Panc1 (cell line): ENCODE results near the gene DDAH2.

Experiments
- POLR2AphosphoS5 ChIP-seq: IDR thresholded peaks from 2 replicates; pipeline ENCODE4 v1.6.1; 2012; ENCODE audit warnings: mild to moderate bottlenecking, low read depth, low read length, moderate library complexity
- SIN3A ChIP-seq: IDR thresholded peaks from 2 replicates; pipeline ENCODE4 v1.6.1; 2012; ENCODE audit warnings: low read depth, mild to moderate bottlenecking, low read length, moderate library complexity, borderline replicate concordance; ENCODE audit not compliant: insufficient read depth
- TF ChIP-seq, protein P1 (sequence below): fragments of 450-650 bp; IDR thresholded peaks from 2 replicates; pipeline ENCODE4 v1.5.1; 2017; ENCODE audit warnings: mild to moderate bottlenecking
- TF ChIP-seq, protein P2 (sequence below), 2 experiments: IDR thresholded peaks; 2 replicates each; pipeline ENCODE4 v1.6.1; 2011 to 2012; ENCODE audit warnings: low read depth in 2 of 2, control low read depth in 1 of 2, low read length in 1 of 2, mild to moderate bottlenecking in 1 of 2, moderate library complexity in 1 of 2; ENCODE audit not compliant: insufficient read depth in 1 of 2

DNA sequence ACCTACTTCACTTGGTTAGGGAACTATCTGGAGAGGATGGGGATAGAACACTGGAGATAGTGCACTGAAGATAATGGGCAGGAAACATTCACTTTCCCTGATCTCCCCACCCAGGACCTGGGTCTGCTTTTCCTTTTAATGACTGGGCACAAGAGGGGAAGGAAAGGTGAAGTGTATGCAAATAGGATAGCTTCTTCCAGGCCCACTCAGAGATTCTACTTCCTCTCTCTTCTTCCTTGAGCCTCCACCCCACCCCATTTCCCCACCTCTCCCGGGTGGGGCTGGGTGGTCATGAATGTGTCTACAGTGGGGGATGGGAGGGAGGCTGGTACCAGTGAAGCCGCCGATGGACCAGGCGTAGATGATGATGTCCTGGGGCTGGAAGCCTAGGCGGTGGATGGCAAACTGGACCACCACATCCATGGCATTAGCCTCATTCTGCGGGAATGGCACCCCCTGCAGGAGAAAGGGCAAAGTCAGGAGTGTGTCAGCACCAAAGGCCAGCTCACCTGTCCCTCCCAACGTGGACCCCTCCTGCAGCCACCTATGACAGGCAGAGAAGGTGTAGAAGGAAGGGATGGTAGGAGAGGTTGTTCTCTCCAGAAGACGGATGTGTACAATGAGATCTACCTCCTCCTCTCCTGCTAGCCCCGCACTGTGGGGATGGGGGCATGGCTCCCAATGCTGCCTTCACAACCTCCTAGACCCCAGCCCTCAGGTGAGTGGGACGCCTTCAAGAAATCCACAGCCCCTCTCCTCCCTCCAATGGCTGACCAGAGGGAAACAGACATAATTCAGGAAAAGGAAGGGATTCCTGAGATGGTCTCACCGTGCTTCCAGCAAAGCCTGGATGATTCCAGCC, 39.6 kb downstream of the DDAH2 start:
- TF ChIP-seq, protein P1, sequence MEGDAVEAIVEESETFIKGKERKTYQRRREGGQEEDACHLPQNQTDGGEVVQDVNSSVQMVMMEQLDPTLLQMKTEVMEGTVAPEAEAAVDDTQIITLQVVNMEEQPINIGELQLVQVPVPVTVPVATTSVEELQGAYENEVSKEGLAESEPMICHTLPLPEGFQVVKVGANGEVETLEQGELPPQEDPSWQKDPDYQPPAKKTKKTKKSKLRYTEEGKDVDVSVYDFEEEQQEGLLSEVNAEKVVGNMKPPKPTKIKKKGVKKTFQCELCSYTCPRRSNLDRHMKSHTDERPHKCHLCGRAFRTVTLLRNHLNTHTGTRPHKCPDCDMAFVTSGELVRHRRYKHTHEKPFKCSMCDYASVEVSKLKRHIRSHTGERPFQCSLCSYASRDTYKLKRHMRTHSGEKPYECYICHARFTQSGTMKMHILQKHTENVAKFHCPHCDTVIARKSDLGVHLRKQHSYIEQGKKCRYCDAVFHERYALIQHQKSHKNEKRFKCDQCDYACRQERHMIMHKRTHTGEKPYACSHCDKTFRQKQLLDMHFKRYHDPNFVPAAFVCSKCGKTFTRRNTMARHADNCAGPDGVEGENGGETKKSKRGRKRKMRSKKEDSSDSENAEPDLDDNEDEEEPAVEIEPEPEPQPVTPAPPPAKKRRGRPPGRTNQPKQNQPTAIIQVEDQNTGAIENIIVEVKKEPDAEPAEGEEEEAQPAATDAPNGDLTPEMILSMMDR = no peak; the same call in 1 of the 2 replicates
- TF ChIP-seq POLR2AphosphoS5 (no peak), SIN3A (no peak)
- TF ChIP-seq, protein P2, sequence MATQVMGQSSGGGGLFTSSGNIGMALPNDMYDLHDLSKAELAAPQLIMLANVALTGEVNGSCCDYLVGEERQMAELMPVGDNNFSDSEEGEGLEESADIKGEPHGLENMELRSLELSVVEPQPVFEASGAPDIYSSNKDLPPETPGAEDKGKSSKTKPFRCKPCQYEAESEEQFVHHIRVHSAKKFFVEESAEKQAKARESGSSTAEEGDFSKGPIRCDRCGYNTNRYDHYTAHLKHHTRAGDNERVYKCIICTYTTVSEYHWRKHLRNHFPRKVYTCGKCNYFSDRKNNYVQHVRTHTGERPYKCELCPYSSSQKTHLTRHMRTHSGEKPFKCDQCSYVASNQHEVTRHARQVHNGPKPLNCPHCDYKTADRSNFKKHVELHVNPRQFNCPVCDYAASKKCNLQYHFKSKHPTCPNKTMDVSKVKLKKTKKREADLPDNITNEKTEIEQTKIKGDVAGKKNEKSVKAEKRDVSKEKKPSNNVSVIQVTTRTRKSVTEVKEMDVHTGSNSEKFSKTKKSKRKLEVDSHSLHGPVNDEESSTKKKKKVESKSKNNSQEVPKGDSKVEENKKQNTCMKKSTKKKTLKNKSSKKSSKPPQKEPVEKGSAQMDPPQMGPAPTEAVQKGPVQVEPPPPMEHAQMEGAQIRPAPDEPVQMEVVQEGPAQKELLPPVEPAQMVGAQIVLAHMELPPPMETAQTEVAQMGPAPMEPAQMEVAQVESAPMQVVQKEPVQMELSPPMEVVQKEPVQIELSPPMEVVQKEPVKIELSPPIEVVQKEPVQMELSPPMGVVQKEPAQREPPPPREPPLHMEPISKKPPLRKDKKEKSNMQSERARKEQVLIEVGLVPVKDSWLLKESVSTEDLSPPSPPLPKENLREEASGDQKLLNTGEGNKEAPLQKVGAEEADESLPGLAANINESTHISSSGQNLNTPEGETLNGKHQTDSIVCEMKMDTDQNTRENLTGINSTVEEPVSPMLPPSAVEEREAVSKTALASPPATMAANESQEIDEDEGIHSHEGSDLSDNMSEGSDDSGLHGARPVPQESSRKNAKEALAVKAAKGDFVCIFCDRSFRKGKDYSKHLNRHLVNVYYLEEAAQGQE (IDR thresholded peaks at IDR 0.05; ENCODE audit: insufficient read depth in 1 of 2, low read depth in 2 of 2, low read length in 1 of 2) = no peak
